HG02763 (cell line): ENCODE measurements around the gene SCRN3.
A peak's percentile ranks its signal among the peaks of the same experiment; 100 is the strongest.
"Not testable (repeated sequence)": the region's sequence is repeated elsewhere in the genome, so short reads cannot be mapped to it uniquely, and the experiment has no call there.

ENCODE experiments used
- ATAC-seq: cut with Tn5 transposase; IDR thresholded peaks from one replicate; pipeline ENCODE4 v1.9.1; 2021; ENCODE audit warnings: mild to moderate bottlenecking, moderate library complexity; ENCODE audit not compliant: unreplicated experiment

SCRN3 gene, protein sequence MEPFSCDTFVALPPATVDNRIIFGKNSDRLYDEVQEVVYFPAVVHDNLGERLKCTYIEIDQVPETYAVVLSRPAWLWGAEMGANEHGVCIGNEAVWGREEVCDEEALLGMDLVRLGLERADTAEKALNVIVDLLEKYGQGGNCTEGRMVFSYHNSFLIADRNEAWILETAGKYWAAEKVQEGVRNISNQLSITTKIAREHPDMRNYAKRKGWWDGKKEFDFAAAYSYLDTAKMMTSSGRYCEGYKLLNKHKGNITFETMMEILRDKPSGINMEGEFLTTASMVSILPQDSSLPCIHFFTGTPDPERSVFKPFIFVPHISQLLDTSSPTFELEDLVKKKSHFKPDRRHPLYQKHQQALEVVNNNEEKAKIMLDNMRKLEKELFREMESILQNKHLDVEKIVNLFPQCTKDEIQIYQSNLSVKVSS

DNA sequence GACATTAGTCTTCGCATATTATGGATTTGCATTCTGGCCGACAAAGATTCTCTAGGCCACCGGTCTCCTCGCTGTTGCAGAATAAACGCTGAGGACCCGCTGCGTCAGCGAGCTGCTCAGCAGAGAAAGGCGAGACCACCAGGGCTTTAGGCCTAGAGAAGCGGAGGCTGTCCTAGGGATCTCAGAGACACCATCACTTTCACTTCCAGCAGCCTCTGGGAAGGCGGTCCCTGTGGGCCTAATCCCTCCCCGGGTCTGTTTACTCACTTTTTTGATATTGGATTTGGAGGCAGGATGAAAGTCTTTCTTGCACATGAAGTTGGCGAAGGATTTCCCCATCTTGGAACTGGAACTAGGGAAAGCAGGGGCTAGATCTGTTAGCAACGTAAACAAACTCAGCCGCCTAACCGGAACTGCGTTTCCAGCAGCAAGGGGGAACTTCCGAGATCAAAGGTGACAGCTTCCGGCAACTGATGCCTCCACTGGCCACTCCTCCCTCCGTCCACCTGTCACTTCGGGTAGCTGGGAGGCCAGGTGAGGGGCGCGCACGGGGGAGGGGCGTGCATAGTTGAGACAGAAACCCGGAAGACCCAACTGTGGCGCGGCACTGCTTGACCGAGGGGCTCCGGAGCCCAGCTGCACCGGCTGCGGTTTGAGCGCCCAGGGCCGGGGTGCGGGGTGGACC is at the start of gene SCRN3:
Gene SCRN3 (plus strand): TSS at position 447 of the 685 bp plus-strand sequence. CDS start 2,554 bp downstream, outside the sequence.
- peak; percentile 98 for ATAC-seq

GRCh38 chr2:174350018-174350417 is 45.5 kb upstream of the SCRN3 start:
- no peak for ATAC-seq

DNA sequence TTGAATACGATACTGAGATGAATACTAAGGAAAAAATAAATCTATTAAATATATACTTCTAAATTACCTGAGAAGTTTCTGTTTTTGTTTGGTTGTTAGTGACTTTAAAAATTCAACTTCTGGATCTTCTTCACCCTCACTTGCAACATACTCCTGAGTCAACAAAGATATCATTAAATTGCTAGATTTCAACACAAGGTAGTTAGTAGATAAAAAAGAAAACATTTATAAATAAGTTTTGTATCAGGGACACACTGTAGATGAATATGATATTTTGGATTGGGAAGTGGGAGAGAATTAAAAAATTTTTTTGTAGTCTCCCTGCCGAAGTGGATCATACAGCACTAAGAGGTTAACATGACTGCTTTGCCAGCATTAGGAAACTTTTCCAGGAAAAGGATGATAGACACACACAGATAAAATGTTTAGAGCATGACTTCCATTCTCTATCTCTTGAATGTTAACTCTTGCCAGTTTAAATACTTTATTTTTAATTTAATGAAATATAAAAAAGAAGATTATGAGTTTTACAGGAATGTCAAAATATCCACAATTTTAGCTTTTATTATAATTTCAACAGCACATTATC is 44.8 kb upstream of the SCRN3 start:
- no peak for ATAC-seq

GRCh38 chr2:174353004-174353403 is 42.5 kb upstream of the SCRN3 start:
- no peak for ATAC-seq

DNA sequence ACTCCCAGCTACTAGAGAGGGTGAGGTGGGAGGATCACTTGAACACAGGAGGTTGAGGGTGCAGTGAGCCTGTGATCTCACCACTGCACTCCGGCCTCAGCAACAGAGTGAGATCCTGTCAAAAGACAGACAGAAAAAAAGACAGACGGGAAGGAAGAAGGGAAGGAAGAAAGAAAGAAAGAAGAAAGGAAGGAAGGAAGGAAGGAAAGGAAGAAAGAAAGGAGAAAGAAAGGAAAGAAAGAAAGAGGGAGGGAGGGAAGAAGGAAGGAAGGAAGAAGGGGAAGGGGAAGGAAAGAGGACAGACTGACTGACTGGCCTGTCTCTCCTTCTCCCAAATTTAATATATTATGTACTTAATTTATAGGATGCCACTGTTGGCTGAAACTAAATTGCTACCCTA is 39.2 kb upstream of the SCRN3 start:
- no peak for ATAC-seq

- ATAC-seq, result not testable (repeated sequence)
Measured at GRCh38 chr2:174359663-174360062, 35.9 kb upstream of the SCRN3 start.

GRCh38 chr2:174362949-174363348 is 32.6 kb upstream of the SCRN3 start:
- no peak for ATAC-seq

GRCh38 chr2:174363492-174364225 is 31.9 kb upstream of the SCRN3 start:
- not testable (repeated sequence) for ATAC-seq

GRCh38 chr2:174364628-174365027 is 30.9 kb upstream of the SCRN3 start:
- ATAC-seq, result no peak

DNA sequence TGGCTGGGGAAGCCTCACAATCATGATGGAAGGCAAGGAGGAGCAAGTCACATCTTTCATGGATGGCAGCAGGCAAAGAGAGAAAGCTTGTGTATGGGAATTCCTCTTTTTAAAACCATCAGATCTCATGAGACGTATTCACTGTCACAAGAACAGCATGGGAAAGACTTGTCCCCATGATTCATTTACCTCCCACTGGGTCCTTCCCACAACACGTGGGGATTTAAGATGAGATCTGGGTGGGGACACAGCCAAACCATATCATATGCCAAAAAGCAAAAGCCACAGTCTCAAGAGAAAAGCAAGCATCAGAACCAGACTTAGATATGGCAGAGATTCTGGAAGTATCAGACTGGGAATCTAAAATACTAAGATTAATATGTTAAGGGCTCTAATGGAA is 30.0 kb upstream of the SCRN3 start:
- no peak for ATAC-seq

- no peak for ATAC-seq
Measured at GRCh38 chr2:174368691-174369090, 26.8 kb upstream of the SCRN3 start.

- ATAC-seq, result no peak
Measured at GRCh38 chr2:174376967-174377366, 18.6 kb upstream of the SCRN3 start.

- ATAC-seq, result no peak
Measured at GRCh38 chr2:174383796-174384195, 11.7 kb upstream of the SCRN3 start.

- ATAC-seq, result no peak
Measured at GRCh38 chr2:174385201-174385600, 10.3 kb upstream of the SCRN3 start.

- ATAC-seq, result not testable (repeated sequence)
Measured at GRCh38 chr2:174388706-174389105, 6.8 kb upstream of the SCRN3 start.

DNA sequence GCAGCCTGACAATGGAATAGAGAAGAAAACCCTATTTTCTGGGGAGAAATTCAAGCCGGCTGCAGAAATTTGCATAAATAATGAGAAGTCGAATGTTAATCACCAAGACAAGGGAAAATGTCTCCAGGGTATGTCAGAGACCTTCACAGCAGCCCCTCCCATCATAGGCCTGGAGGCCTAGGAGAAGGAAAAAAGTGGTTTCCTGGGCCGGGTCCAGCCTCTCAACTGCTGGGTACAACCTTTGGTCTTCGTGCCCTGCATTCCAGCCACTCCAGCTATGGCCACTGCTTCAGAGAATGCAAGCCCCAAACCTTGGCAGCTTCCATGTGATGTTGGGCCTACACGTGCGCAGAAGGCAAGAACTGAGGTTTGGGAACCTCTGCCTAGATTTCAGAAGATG is 6.0 kb upstream of the SCRN3 start:
- ATAC-seq, result no peak

DNA sequence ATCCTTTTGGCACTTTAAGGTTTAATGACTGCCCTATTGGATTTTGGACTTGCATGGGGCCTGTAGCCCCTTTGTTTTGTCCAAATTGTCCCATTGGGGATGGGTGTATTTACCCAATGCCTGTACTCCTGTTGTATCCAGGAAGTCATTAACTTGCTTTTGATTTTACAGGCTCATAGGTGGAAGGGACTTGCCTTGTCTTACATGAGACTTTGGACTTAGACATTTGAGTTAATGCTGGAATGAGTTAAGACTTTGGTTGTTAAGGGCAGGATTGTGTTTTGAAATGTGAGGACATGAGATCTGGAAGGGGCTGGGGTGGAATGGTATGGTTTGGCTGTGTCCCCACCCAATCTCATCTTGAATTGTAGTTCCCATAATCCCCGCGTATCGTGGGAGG is 5.2 kb upstream of the SCRN3 start:
- ATAC-seq, result not testable (repeated sequence)

DNA sequence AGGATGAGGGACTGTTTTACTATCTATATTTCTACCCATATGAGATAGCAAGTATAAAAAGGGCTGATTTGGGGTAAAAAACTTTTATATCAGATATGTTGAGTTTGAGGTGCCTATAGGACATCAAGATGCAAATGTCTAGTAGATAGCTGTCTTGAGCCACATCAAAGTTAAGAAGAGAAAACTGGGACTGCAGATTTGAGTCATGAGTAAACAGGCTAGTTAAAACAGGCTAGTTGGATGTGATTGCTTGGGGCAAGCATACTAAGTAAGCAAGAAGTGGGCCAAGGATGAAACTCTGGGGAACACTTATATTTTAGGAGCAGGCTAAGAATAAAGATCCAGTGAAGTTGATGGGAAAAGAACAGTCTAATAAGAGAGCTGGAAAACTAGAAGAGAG is 2.8 kb upstream of the SCRN3 start:
- no peak for ATAC-seq

- peak; percentile 8 for ATAC-seq
Measured at GRCh38 chr2:174395969-174396630, 570 bp downstream of the SCRN3 start.

DNA sequence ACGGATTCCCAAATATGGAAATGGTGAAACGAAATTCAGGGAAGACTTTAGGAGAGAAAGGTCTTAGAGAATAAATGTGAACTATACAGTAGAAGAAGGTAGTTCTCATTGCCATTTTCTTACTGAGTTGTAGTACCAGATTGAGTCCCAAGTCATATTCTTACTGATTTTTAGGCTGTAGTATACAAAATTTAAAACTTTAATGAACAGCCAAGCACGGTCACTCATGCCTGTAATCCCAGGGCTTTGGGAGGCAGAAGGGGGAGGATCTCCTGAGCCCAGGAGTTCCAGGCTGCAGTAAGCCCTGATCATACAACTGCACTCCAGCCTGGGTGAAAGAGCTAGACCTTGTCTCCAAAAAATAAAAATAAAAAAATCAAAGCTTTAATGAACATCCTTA is 2.2 kb downstream of the SCRN3 start:
- ATAC-seq, result no peak

DNA sequence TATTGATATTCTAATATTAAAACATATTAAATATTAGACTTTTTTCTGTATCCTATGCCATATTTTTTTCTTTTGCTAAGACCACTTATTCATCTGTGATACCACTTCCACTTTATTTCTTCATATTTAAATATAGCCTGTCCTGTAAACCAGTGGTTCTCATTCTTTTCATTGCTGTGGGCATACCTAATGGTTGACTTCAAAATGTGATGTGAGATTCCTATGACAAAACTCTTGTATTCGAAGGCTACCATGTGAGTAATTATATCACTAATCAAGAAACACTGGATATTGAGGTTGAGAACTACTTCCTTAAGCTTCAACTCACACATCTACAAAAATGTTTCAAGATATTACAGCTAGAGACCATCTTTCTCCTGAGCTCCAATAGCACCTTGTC is 3.6 kb downstream of the SCRN3 start:
- no peak for ATAC-seq
